DOHH2 (cell line): ENCODE results near the gene GTF2H1.

ENCODE experiments used
- H3F3A ChIP-seq: fragments of 200-600 bp; sonication (generic), shearing (Covaris generic); 2 replicates; pipeline ENCODE4 v1.6.0; 2016; ENCODE audit warnings: antibody characterized with exemption, mild to moderate bottlenecking; ENCODE audit not compliant: control insufficient read depth, insufficient read depth
- H3K27ac ChIP-seq: fragments of 200-600 bp; sonication (generic); 2 replicates; pipeline ENCODE4 v1.5.1; 2014; ENCODE audit warnings: low read depth, mild to moderate bottlenecking, low read length, moderate library complexity
- H3K27me3 ChIP-seq: fragments of 200-600 bp; sonication (generic); 2 replicates; pipeline ENCODE4 v1.6.1; 2014; ENCODE audit warnings: mild to moderate bottlenecking, low read length, mixed read lengths; ENCODE audit not compliant: control insufficient read depth
- H3K36me3 ChIP-seq: fragments of 200-600 bp; sonication (generic); 2 replicates; pipeline ENCODE4 v1.6.1; 2014; ENCODE audit warnings: mild to moderate bottlenecking, low read length, moderate library complexity, mixed read lengths; ENCODE audit not compliant: control insufficient read depth
- H3K4me1 ChIP-seq: fragments of 200-600 bp; sonication (generic); 2 replicates; pipeline ENCODE4 v1.6.1; 2014; ENCODE audit warnings: mild to moderate bottlenecking, low read length, mixed read lengths; ENCODE audit not compliant: control insufficient read depth
- H3K4me2 ChIP-seq: fragments of 200-600 bp; sonication (generic); 2 replicates; pipeline ENCODE4 v1.6.0; 2014; ENCODE audit warnings: mild to moderate bottlenecking, low read length, moderate library complexity
- H3K4me3 ChIP-seq: fragments of 200-600 bp; sonication (generic); 2 replicates; pipeline ENCODE4 v1.5.1; 2014; ENCODE audit warnings: mild to moderate bottlenecking, low read length, mixed read lengths
- H3K79me2 ChIP-seq: fragments of 200-600 bp; sonication (generic); 2 replicates; pipeline ENCODE4 v1.6.1; 2014; ENCODE audit warnings: mild to moderate bottlenecking, low read length, mixed read lengths; ENCODE audit not compliant: control insufficient read depth
- H3K9me2 ChIP-seq: fragments of 200-600 bp; sonication (generic); replicated peaks from 2 replicates; pipeline ENCODE4 v1.6.1; 2014; ENCODE audit warnings: mild to moderate bottlenecking, low read length, mixed read lengths; ENCODE audit not compliant: control insufficient read depth
- H3K9me3 ChIP-seq: fragments of 200-600 bp; sonication (generic); 2 replicates; pipeline ENCODE4 v1.6.1; 2014; ENCODE audit warnings: antibody characterized with exemption, low read length, mixed read lengths; ENCODE audit not compliant: control insufficient read depth, insufficient read depth
- H4K20me1 ChIP-seq: fragments of 200-600 bp; sonication (generic); 2 replicates; pipeline ENCODE4 v1.6.0; 2014; ENCODE audit warnings: low read depth, mild to moderate bottlenecking, antibody characterized with exemption, low read length, moderate library complexity; ENCODE audit not compliant: control insufficient read depth, insufficient read depth
- EZH2phosphoT487 ChIP-seq: fragments of 200-600 bp; sonication (generic); IDR thresholded peaks from 2 replicates; pipeline ENCODE4 v1.6.1; 2017; ENCODE audit warnings: borderline replicate concordance, mild to moderate bottlenecking, antibody characterized with exemption, low read length, moderate library complexity, mixed read lengths
- TF ChIP-seq, protein P1 (sequence below): fragments of 200-600 bp; sonication (generic); IDR thresholded peaks from one replicate; pipeline ENCODE4 v1.5.1; 2014; ENCODE audit warnings: antibody characterized with exemption, mild to moderate bottlenecking, low read depth, low read length; ENCODE audit not compliant: poor library complexity, severe bottlenecking

GTF2H1 gene

DNA sequence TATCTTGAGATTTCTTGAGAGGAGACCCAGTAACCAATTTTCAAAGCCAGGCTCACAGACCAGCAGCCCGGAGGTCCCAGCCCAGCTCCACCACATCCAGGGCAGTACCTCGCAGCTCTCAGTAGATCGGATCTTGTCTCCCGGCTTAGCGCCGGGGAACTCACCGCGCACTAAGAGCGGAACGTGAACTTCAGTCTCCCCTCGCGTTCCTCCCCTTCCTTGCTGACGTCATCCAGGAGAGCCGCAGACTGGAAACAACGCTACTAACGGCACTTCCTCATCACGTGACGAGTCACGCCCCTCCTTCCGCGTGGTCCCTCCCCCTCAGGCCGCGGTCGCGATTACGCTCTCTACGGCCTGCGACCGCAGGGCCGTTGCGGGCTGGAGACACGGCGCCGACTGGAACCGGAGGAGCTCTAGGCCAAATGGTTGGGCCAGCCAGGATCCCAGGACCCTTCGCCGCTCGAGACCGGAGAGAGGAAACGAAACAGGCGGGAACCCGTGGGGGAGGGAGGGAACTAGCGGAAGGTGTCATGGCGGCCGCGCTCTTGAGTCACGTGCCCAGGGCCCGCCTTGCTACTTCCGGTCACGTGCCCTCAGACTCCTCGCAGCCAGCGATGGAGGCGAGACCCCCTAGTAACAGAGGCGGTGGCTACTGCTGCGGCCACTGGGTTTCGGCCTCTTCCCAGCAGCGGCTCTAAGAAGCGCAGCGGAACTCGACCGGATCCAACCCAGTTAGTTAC is at the start of gene GTF2H1, which contains the start of gene HPS5:
Gene GTF2H1 (plus strand): TSS at position 599 of the 743 bp plus-strand sequence. CDS start 10,508 bp downstream, outside the sequence.
Gene HPS5 (minus strand): TSS at position 172 of the 743 bp plus-strand sequence. CDS start 4,282 bp downstream, outside the sequence.
- TF ChIP-seq, protein P1, sequence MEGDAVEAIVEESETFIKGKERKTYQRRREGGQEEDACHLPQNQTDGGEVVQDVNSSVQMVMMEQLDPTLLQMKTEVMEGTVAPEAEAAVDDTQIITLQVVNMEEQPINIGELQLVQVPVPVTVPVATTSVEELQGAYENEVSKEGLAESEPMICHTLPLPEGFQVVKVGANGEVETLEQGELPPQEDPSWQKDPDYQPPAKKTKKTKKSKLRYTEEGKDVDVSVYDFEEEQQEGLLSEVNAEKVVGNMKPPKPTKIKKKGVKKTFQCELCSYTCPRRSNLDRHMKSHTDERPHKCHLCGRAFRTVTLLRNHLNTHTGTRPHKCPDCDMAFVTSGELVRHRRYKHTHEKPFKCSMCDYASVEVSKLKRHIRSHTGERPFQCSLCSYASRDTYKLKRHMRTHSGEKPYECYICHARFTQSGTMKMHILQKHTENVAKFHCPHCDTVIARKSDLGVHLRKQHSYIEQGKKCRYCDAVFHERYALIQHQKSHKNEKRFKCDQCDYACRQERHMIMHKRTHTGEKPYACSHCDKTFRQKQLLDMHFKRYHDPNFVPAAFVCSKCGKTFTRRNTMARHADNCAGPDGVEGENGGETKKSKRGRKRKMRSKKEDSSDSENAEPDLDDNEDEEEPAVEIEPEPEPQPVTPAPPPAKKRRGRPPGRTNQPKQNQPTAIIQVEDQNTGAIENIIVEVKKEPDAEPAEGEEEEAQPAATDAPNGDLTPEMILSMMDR, result no peak
- peaks cover 52% of the 10 kb centered on the region for H3K4me1 ChIP-seq

DNA sequence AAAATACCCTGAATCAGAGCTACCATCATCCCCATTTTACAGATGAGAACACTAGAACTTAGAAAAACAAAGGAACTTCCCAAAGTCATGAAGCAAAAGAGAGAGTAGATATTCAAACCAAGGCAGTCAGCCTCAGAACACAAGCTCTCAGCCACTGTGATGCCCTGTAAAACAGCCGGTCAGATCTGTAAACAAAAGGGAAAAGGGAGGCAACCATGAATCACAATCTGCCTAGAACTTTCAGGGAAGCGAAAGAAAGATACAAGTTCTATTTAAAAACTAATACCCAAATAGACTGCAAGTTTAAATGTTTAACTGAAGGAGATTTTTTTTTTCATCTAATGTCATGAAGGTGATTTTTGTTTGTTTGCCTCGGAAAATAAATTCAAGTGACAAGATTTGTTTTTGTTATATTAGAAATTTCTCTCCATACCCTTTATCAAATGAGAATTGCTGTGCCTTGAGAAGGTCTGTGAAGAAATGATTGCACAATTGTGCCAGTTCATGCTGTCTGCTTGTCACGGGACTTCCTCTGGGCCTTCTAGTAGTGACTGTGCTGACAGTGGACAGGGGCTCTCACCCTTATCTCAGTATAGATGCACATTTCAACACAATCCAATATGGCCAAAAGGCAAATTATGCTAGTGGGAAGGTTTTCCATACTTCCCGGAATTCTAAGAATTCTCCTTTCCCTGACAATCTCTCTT is 44.6 kb upstream of the GTF2H1 start:
- Histone ChIP-seq H3F3A (no peaks in the 10 kb centered on the region), H3K9me2 (no peaks in the 10 kb centered on the region), H3K79me2 (no peaks in the 10 kb centered on the region), H3K4me1 (peaks cover 9% of the 10 kb centered on the region), H3K36me3 (peaks cover 34% of the 10 kb centered on the region), H4K20me1 (no peaks in the 10 kb centered on the region), H3K4me3 (no peak overlapping the region), H3K27me3 (no peaks in the 10 kb centered on the region), H3K4me2 (no peak overlapping the region), H3K27ac (no peak overlapping the region), H3K9me3 (no peaks in the 10 kb centered on the region)
- TF ChIP-seq, protein P1, result no peak
- no peak for TF ChIP-seq EZH2phosphoT487

More for the DNA sequence above, at the start of gene GTF2H1, which contains the start of gene HPS5:
- Histone ChIP-seq H3K9me3 (no peaks in the 10 kb centered on the region), H3K27me3 (no peaks in the 10 kb centered on the region), H3K9me2 (no peaks in the 10 kb centered on the region), H3K4me2 (peak within 1 kb of the TSS; percentile 63), H4K20me1 (peaks cover 5% of the 10 kb centered on the region), H3K79me2 (peaks cover 96% of the 10 kb centered on the region), H3K36me3 (peaks cover 61% of the 10 kb centered on the region), H3K4me3 (peak within 1 kb of the TSS; percentile 86), H3F3A (no peaks in the 10 kb centered on the region), H3K27ac (peak within 1 kb of the TSS; percentile 74)

DNA sequence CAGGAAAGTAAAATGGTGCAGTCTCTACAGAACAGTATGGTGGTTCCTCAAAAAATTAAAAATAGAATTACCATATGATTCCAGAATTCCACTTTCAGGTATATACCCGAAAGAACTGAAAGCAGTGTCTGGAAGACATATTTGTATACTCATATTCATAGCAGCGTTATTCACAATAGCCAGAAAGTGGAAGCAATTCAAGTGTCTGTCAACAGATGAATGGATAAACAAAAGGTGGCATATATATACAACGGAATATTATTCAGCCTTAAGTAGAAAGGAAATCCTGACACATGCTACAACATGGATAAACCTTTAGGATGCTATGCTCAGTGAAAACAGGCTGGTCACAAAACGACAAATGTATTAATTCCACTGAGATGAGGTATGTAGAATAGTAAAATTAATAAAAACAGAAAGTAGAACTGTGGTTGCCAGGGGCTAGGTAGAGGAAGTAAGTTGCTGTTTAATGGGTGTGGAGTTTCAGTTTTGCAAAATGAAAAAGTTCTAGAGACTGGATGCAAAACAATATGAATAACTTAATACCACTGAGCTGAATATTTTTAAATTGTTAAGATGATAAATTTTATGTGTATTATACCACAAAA is 41.8 kb upstream of the GTF2H1 start:
- peaks cover 59% of the 10 kb centered on the region for H3K36me3 ChIP-seq
- H3K27me3 ChIP-seq, result no peaks in the 10 kb centered on the region
- no peak overlapping the region for H3K4me3 ChIP-seq
- no peaks in the 10 kb centered on the region for H4K20me1 ChIP-seq
- H3K9me2 ChIP-seq, result no peaks in the 10 kb centered on the region
- peaks cover 9% of the 10 kb centered on the region for H3K4me1 ChIP-seq
- no peaks in the 10 kb centered on the region for H3F3A ChIP-seq
- H3K79me2 ChIP-seq, result no peaks in the 10 kb centered on the region
- H3K9me3 ChIP-seq, result no peaks in the 10 kb centered on the region
- H3K27ac ChIP-seq, result no peak overlapping the region
- TF ChIP-seq EZH2phosphoT487, result no peak
- TF ChIP-seq, protein P1, result no peak
- H3K4me2 ChIP-seq, result no peak overlapping the region
